Breast epithelium (tissue), 3 donors: ENCODE data around the gene FGF4.

Source experiments
- POLR2A ChIP-seq: fragments of 450-650 bp; IDR thresholded peaks from one replicate; pipeline ENCODE4 v1.6.1; 2016; ENCODE audit warnings: antibody characterized with exemption, mild to moderate bottlenecking, moderate library complexity
- TF ChIP-seq, protein P1 (sequence below), 3 donors: fragments of 450-650 bp; IDR thresholded peaks; one replicate each; pipeline ENCODE4 v1.5.1; 2016 to 2017; ENCODE audit warnings: antibody characterized with exemption in 3 of 3, mild to moderate bottlenecking in 3 of 3, moderate library complexity in 3 of 3

DNA sequence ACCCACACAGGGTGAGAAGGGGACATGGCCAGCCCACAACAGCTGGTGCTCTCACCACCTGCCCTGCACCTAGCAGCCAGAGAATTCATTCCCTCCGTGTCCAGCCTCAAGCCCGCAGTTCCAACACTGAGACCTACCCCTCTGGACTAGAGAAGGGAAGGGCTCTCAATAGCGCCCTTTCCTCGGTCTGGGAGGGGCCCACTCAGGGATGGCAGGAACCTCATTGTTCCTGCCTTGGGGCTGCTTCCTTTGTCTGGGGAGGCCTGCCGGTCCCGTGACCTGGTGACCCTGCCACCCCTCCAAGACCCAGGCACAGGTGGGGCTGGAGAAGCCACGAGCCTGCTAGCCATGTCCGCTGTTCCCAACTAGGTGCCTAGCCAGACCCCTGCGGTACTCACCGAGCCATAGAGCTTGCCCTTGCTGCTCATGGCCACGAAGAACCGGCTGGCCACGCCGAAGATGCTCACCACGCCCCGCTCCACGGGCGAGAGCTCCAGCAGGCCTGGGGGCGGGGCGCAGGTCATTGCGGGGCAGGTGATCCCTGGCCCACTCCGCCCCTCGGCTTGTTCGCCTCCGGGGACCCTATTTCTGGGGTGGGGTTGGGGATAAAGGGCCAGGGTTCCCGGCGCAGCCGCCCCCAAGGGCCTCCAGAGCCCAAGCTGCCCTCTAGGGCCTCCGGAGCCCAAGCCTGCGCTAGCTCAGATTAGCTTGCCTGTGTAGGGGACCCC is 1.4 kb downstream of the FGF4 start:
- TF ChIP-seq, protein P1, sequence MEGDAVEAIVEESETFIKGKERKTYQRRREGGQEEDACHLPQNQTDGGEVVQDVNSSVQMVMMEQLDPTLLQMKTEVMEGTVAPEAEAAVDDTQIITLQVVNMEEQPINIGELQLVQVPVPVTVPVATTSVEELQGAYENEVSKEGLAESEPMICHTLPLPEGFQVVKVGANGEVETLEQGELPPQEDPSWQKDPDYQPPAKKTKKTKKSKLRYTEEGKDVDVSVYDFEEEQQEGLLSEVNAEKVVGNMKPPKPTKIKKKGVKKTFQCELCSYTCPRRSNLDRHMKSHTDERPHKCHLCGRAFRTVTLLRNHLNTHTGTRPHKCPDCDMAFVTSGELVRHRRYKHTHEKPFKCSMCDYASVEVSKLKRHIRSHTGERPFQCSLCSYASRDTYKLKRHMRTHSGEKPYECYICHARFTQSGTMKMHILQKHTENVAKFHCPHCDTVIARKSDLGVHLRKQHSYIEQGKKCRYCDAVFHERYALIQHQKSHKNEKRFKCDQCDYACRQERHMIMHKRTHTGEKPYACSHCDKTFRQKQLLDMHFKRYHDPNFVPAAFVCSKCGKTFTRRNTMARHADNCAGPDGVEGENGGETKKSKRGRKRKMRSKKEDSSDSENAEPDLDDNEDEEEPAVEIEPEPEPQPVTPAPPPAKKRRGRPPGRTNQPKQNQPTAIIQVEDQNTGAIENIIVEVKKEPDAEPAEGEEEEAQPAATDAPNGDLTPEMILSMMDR (IDR thresholded peaks at IDR 0.05): no peak
- TF ChIP-seq POLR2A: no peak
